ENCODE results near the gene KL. TPM values are rescaled to one million over a fixed set of nuclear protein-coding genes. Genes with fewer than 3 reads are reported as not detected.

Gene KL
- polyA plus RNA-seq, 1 donor (not counting 4 experiments of a cell fraction or from before 2014, with no cell fraction given): not detected

GRCh38 chr13:32998966-32999365 lies 17.3 kb upstream of the KL start:
- H3K4me3 ChIP-seq (ENCODE audit: control insufficient read depth in 2 of 3, extremely low read depth in 1 of 3, insufficient read depth in 2 of 3, low read depth in 1 of 3, low read length in 3 of 3): no peak overlapping the region
- no peak overlapping the region for H3K27ac ChIP-seq (ENCODE audit: control insufficient read depth, insufficient read depth, low read length)
- H2AFZ ChIP-seq (ENCODE audit: control insufficient read depth, low read length): no peak overlapping the region
- no peaks in the 10 kb centered on the region for H3K79me2 ChIP-seq (ENCODE audit: control insufficient read depth, insufficient read depth, low read length)
- no peaks in the 10 kb centered on the region for H3K9me1 ChIP-seq (ENCODE audit: control insufficient read depth, extremely low read depth, insufficient read depth, low read length)
- H3K9me3 ChIP-seq (ENCODE audit: control insufficient read depth, low read depth, low read length): no peaks in the 10 kb centered on the region
- H4K20me1 ChIP-seq (ENCODE audit: control insufficient read depth, extremely low read depth, insufficient read depth, low read length): no peaks in the 10 kb centered on the region
- H3K4me2 ChIP-seq (ENCODE audit: control insufficient read depth, extremely low read depth, insufficient read depth, low read depth, low read length): no peak overlapping the region
- FAIRE-seq (no peak), DNase-seq (ENCODE audit: low read depth, low spot score) (no peak)
- no peaks in the 10 kb centered on the region for H3K4me1 ChIP-seq (ENCODE audit: control insufficient read depth, extremely low read depth, insufficient read depth, low read length)
- no peaks in the 10 kb centered on the region for H3K36me3 ChIP-seq (ENCODE audit: control insufficient read depth in 2 of 2, extremely low read depth in 1 of 2, insufficient read depth in 2 of 2, low read length in 2 of 2)
- dilution Hi-C loops (cut with MboI; ENCODE audit: extremely low pct_ligation_motif_present, low sequenced_read_pairs): no loop called here
- TF ChIP-seq EZH2 (IDR thresholded peaks at IDR 0.05; ENCODE audit: low read length): no peak
- TF ChIP-seq, protein P1, sequence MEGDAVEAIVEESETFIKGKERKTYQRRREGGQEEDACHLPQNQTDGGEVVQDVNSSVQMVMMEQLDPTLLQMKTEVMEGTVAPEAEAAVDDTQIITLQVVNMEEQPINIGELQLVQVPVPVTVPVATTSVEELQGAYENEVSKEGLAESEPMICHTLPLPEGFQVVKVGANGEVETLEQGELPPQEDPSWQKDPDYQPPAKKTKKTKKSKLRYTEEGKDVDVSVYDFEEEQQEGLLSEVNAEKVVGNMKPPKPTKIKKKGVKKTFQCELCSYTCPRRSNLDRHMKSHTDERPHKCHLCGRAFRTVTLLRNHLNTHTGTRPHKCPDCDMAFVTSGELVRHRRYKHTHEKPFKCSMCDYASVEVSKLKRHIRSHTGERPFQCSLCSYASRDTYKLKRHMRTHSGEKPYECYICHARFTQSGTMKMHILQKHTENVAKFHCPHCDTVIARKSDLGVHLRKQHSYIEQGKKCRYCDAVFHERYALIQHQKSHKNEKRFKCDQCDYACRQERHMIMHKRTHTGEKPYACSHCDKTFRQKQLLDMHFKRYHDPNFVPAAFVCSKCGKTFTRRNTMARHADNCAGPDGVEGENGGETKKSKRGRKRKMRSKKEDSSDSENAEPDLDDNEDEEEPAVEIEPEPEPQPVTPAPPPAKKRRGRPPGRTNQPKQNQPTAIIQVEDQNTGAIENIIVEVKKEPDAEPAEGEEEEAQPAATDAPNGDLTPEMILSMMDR (optimal IDR thresholded peaks at IDR 0.05 in 1 of 3, IDR thresholded peaks at IDR 0.05 in 1 of 3, conservative IDR thresholded peaks at IDR 0.05 in 1 of 3; ENCODE audit: extremely low read depth in 1 of 3, insufficient read depth in 2 of 3, low read length in 3 of 3): no peak
- no peaks in the 10 kb centered on the region for H3K27me3 ChIP-seq (ENCODE audit: control insufficient read depth, extremely low read depth, insufficient read depth, low read length)
- H3K9ac ChIP-seq (ENCODE audit: control insufficient read depth, extremely low read depth, insufficient read depth, low read length): no peak overlapping the region

DNA sequence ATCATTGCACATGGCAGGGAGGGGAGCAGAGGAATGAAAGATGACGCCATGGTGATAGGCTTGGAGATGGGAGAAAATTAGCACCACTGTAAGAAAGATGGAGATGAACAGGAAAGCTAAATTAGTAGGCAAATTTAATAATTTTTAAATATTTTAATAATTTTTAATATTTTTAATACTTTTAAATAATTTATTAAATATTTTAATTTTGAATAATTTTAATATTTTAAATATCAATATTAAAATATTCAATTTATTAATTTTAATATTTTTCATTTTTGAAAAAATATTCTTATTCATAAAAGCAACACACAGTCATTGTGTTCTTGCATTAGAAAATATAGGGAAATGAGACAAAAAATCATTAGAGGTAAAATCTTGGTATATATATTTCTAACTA lies 15.9 kb upstream of the KL start:
- no peaks in the 10 kb centered on the region for H3K27me3 ChIP-seq (ENCODE audit: control insufficient read depth, extremely low read depth, insufficient read depth, low read length)
- H3K27ac ChIP-seq (ENCODE audit: control insufficient read depth, insufficient read depth, low read length): no peak overlapping the region
- FAIRE-seq: no peak
- no peak for DNase-seq (ENCODE audit: low read depth, low spot score)
- no peaks in the 10 kb centered on the region for H3K36me3 ChIP-seq (ENCODE audit: control insufficient read depth in 2 of 2, extremely low read depth in 1 of 2, insufficient read depth in 2 of 2, low read length in 2 of 2)
- no peaks in the 10 kb centered on the region for H3K9me3 ChIP-seq (ENCODE audit: control insufficient read depth, low read depth, low read length)
- H4K20me1 ChIP-seq (ENCODE audit: control insufficient read depth, extremely low read depth, insufficient read depth, low read length): no peaks in the 10 kb centered on the region
- no peak overlapping the region for H3K4me3 ChIP-seq (ENCODE audit: control insufficient read depth in 2 of 3, extremely low read depth in 1 of 3, insufficient read depth in 2 of 3, low read depth in 1 of 3, low read length in 3 of 3)
- no peak overlapping the region for H3K4me2 ChIP-seq (ENCODE audit: control insufficient read depth, extremely low read depth, insufficient read depth, low read depth, low read length)
- no peaks in the 10 kb centered on the region for H3K79me2 ChIP-seq (ENCODE audit: control insufficient read depth, insufficient read depth, low read length)
- TF ChIP-seq, protein P1 (optimal IDR thresholded peaks at IDR 0.05 in 1 of 3, IDR thresholded peaks at IDR 0.05 in 1 of 3, conservative IDR thresholded peaks at IDR 0.05 in 1 of 3; ENCODE audit: extremely low read depth in 1 of 3, insufficient read depth in 2 of 3, low read length in 3 of 3): no peak
- no peak for TF ChIP-seq EZH2 (IDR thresholded peaks at IDR 0.05; ENCODE audit: low read length)
- H2AFZ ChIP-seq (ENCODE audit: control insufficient read depth, low read length): no peak overlapping the region
- no peaks in the 10 kb centered on the region for H3K4me1 ChIP-seq (ENCODE audit: control insufficient read depth, extremely low read depth, insufficient read depth, low read length)
- no peak overlapping the region for H3K9ac ChIP-seq (ENCODE audit: control insufficient read depth, extremely low read depth, insufficient read depth, low read length)
- H3K9me1 ChIP-seq (ENCODE audit: control insufficient read depth, extremely low read depth, insufficient read depth, low read length): no peaks in the 10 kb centered on the region
- dilution Hi-C loops (cut with MboI; ENCODE audit: extremely low pct_ligation_motif_present, low sequenced_read_pairs): no loop called here
